ENCODE results near the gene KCTD21. TPM values are rescaled to one million over a fixed set of nuclear protein-coding genes. Genes with fewer than 3 reads are reported as not detected.

The KCTD21 gene
- total RNA-seq, 1 donor from 2014 or later: 5.2 TPM

GRCh38 chr11:78205691-78206090 is 17.3 kb upstream of the KCTD21 start:
- DNase-seq (ENCODE audit: low spot score in 2 of 2, unreplicated experiment in 2 of 2): no peak
- no peak for TF ChIP-seq CTCF (IDR thresholded peaks at IDR 0.05; ENCODE audit: unreplicated experiment)
- H3K27ac Mint-ChIP-seq: no peak overlapping the region
- no peak overlapping the region for H3K4me3 Mint-ChIP-seq
- peaks cover 1% of the 10 kb centered on the region for H3K9me3 Mint-ChIP-seq
- peaks cover 19% of the 10 kb centered on the region for H3K36me3 Mint-ChIP-seq
- H3K27me3 Mint-ChIP-seq (ENCODE audit: low read depth): no peaks in the 10 kb centered on the region
- no peaks in the 10 kb centered on the region for H3K4me1 Mint-ChIP-seq

- Mint-ChIP-seq H3K4me1 (no peaks in the 10 kb centered on the region), H3K27me3 (ENCODE audit: low read depth) (no peaks in the 10 kb centered on the region), H3K36me3 (peaks cover 15% of the 10 kb centered on the region), H3K9me3 (no peaks in the 10 kb centered on the region), H3K27ac (no peak overlapping the region), H3K4me3 (no peak overlapping the region)
- TF ChIP-seq CTCF (IDR thresholded peaks at IDR 0.05; ENCODE audit: unreplicated experiment): no peak
- no peak for DNase-seq (ENCODE audit: low spot score in 2 of 2, unreplicated experiment in 2 of 2)
These were observed 16.8 kb upstream of the KCTD21 start for GRCh38 chr11:78205256-78205655.

- Mint-ChIP-seq H3K4me3 (no peak overlapping the region), H3K9me3 (no peaks in the 10 kb centered on the region), H3K36me3 (peaks cover 8% of the 10 kb centered on the region), H3K27me3 (ENCODE audit: low read depth) (no peaks in the 10 kb centered on the region), H3K27ac (no peak overlapping the region), H3K4me1 (no peaks in the 10 kb centered on the region)
- no peak for TF ChIP-seq CTCF (IDR thresholded peaks at IDR 0.05; ENCODE audit: unreplicated experiment)
- no peak for DNase-seq (ENCODE audit: low spot score in 2 of 2, unreplicated experiment in 2 of 2)
These were observed 14.8 kb upstream of the KCTD21 start for GRCh38 chr11:78203184-78203583.

- peaks cover 8% of the 10 kb centered on the region for H3K36me3 Mint-ChIP-seq
- no peak overlapping the region for H3K27ac Mint-ChIP-seq
- no peaks in the 10 kb centered on the region for H3K27me3 Mint-ChIP-seq (ENCODE audit: low read depth)
- H3K4me3 Mint-ChIP-seq: no peak overlapping the region
- TF ChIP-seq CTCF (IDR thresholded peaks at IDR 0.05; ENCODE audit: unreplicated experiment): no peak
- H3K9me3 Mint-ChIP-seq: no peaks in the 10 kb centered on the region
- no peak for DNase-seq (ENCODE audit: low spot score in 2 of 2, unreplicated experiment in 2 of 2)
- no peaks in the 10 kb centered on the region for H3K4me1 Mint-ChIP-seq
These were observed 14.3 kb upstream of the KCTD21 start for GRCh38 chr11:78202733-78203167.

GRCh38 chr11:78201096-78201818 is 12.8 kb upstream of the KCTD21 start:
- no peak for TF ChIP-seq CTCF (IDR thresholded peaks at IDR 0.05; ENCODE audit: unreplicated experiment)
- Mint-ChIP-seq H3K27ac (no peak overlapping the region), H3K27me3 (ENCODE audit: low read depth) (no peaks in the 10 kb centered on the region), H3K4me3 (no peak overlapping the region), H3K36me3 (peaks cover 11% of the 10 kb centered on the region), H3K4me1 (no peaks in the 10 kb centered on the region), H3K9me3 (no peaks in the 10 kb centered on the region)
- no peak for DNase-seq (ENCODE audit: low spot score in 2 of 2, unreplicated experiment in 2 of 2)

Measured in mesothelial cell of epicardium (in vitro differentiated cells).